ENCODE measurements around the gene MFAP3L. TPM values are rescaled to one million over a fixed set of nuclear protein-coding genes. Genes with fewer than 3 reads are reported as not detected.

MFAP3L gene
- polyA plus RNA-seq, 1 experiment, result 9.4 TPM

GRCh38 chr4:170001011-170001744, 25.0 kb downstream of the MFAP3L start:
- DNase-seq (ENCODE audit: low read depth), result no peak
- no peaks in the 10 kb centered on the region for H3K27me3 ChIP-seq (ENCODE audit: control insufficient read depth, insufficient read depth, low read length)
- CTCF ChIA-PET, result interaction anchor here (0.6 kb wide), 1 partner anchor 179 kb away, joined by 3 read pairs; no protein-coding TSS in a partner anchor
- POLR2A ChIA-PET, result no interaction called here
- TF ChIP-seq, protein P1, sequence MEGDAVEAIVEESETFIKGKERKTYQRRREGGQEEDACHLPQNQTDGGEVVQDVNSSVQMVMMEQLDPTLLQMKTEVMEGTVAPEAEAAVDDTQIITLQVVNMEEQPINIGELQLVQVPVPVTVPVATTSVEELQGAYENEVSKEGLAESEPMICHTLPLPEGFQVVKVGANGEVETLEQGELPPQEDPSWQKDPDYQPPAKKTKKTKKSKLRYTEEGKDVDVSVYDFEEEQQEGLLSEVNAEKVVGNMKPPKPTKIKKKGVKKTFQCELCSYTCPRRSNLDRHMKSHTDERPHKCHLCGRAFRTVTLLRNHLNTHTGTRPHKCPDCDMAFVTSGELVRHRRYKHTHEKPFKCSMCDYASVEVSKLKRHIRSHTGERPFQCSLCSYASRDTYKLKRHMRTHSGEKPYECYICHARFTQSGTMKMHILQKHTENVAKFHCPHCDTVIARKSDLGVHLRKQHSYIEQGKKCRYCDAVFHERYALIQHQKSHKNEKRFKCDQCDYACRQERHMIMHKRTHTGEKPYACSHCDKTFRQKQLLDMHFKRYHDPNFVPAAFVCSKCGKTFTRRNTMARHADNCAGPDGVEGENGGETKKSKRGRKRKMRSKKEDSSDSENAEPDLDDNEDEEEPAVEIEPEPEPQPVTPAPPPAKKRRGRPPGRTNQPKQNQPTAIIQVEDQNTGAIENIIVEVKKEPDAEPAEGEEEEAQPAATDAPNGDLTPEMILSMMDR (IDR thresholded peaks at IDR 0.05; ENCODE audit: insufficient read depth, low read depth, low read length), result no peak
- no peak overlapping the region for H3K4me3 ChIP-seq (ENCODE audit: low read depth, low read length)
- H3K36me3 ChIP-seq (ENCODE audit: control insufficient read depth, insufficient read depth, low read length), result no peaks in the 10 kb centered on the region

DNA sequence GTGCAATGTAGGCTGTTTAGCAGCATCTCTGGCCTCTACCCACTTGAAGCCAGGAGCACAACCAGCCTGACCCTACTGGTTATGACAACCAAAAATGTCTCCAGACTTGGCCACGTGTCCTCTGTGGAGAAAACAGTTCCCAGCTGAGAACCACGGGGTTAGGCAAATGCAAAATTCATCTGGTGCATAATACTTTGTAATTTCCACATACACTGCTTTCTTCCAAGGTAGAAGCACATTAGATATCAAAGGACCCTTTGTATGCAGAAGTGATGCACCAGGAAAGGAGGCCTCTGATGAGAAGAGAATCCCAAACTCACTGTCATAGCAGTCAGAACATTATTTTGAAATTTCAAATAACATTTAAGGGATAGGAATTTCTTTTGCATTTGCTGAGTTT, 26.3 kb downstream of the MFAP3L start:
- Histone ChIP-seq H3K4me3 (ENCODE audit: low read depth, low read length) (no peak overlapping the region), H3K27me3 (ENCODE audit: control insufficient read depth, insufficient read depth, low read length) (no peaks in the 10 kb centered on the region), H3K36me3 (ENCODE audit: control insufficient read depth, insufficient read depth, low read length) (no peaks in the 10 kb centered on the region)
- ChIA-PET CTCF (no interaction called here), POLR2A (no interaction called here)
- TF ChIP-seq, protein P1 (IDR thresholded peaks at IDR 0.05; ENCODE audit: insufficient read depth, low read depth, low read length), result no peak
- no peak for DNase-seq (ENCODE audit: low read depth)

- TF ChIP-seq, protein P1 (IDR thresholded peaks at IDR 0.05; ENCODE audit: insufficient read depth, low read depth, low read length), result no peak
- Histone ChIP-seq H3K4me3 (ENCODE audit: low read depth, low read length) (no peak overlapping the region), H3K36me3 (ENCODE audit: control insufficient read depth, insufficient read depth, low read length) (no peaks in the 10 kb centered on the region), H3K27me3 (ENCODE audit: control insufficient read depth, insufficient read depth, low read length) (no peaks in the 10 kb centered on the region)
- DNase-seq (ENCODE audit: low read depth), result no peak
- ChIA-PET POLR2A (no interaction called here), CTCF (interaction anchor here (1.0 kb wide), 1 partner anchor 10 kb away, joined by 3 read pairs; no protein-coding TSS in a partner anchor)
Observed at GRCh38 chr4:169998981-169999380, 27.2 kb downstream of the MFAP3L start.

- H3K4me3 ChIP-seq (ENCODE audit: low read depth, low read length), result no peak overlapping the region
- no peaks in the 10 kb centered on the region for H3K27me3 ChIP-seq (ENCODE audit: control insufficient read depth, insufficient read depth, low read length)
- TF ChIP-seq, protein P1 (IDR thresholded peaks at IDR 0.05; ENCODE audit: insufficient read depth, low read depth, low read length), result no peak
- CTCF ChIA-PET, result interaction anchor here (1.2 kb wide), 1 partner anchor 187 kb away, joined by 3 read pairs; no protein-coding TSS in a partner anchor
- POLR2A ChIA-PET, result no interaction called here
- H3K36me3 ChIP-seq (ENCODE audit: control insufficient read depth, insufficient read depth, low read length), result no peaks in the 10 kb centered on the region
- no peak for DNase-seq (ENCODE audit: low read depth)
Observed at GRCh38 chr4:169996379-169997240, 29.6 kb downstream of the MFAP3L start.

DNA sequence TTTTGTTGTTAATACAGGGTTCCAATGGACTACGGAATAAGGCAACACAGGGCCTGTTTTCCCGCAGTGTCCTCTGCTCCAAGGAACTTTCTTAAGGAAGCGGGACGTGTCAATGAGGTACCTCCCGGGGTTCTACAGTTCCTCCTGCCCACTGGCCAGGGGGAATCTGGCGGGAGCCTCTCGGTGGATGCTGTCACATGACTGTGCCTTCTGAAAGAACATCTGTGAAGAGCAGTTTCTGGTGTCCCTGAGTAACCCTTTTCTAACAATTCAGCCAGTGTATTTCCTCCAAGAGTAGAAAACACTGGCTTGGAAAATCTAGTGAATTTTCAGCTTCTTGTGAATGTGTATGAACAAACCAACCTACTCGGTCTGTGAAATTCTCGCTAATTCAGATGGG, 32.7 kb downstream of the MFAP3L start:
- CTCF ChIA-PET, result interaction anchor here (0.9 to 1.2 kb wide), 2 partner anchors 8 to 9 kb away, joined by 3 read pairs; no protein-coding TSS in a partner anchor
- TF ChIP-seq, protein P1 (IDR thresholded peaks at IDR 0.05; ENCODE audit: insufficient read depth, low read depth, low read length), result no peak
- Histone ChIP-seq H3K27me3 (ENCODE audit: control insufficient read depth, insufficient read depth, low read length) (no peaks in the 10 kb centered on the region), H3K4me3 (ENCODE audit: low read depth, low read length) (no peak overlapping the region), H3K36me3 (ENCODE audit: control insufficient read depth, insufficient read depth, low read length) (no peaks in the 10 kb centered on the region)
- DNase-seq (ENCODE audit: low read depth), result no peak
- POLR2A ChIA-PET, result no interaction called here
